Ureter (tissue), 1 donor: ENCODE results near the gene RPTOR. TPM values are rescaled to one million over a fixed set of nuclear protein-coding genes. Genes with fewer than 3 reads are reported as not detected.

Experiments
- DNase-seq: peaks from one replicate; pipeline ENCODE4 v3.0.0-alpha.2; 2020; ENCODE audit warnings: low spot score
- total RNA-seq: library from RNA; stranded (reverse); gene quantifications from one replicate; pipeline ENCODE4 v1.2.4, GENCODE V29; 2023
- donor health status: DM: yes; HTN: yes; CAD: no.

RPTOR gene
- total RNA-seq, 1 donor from 2014 or later, result 64.2 TPM

DNA sequence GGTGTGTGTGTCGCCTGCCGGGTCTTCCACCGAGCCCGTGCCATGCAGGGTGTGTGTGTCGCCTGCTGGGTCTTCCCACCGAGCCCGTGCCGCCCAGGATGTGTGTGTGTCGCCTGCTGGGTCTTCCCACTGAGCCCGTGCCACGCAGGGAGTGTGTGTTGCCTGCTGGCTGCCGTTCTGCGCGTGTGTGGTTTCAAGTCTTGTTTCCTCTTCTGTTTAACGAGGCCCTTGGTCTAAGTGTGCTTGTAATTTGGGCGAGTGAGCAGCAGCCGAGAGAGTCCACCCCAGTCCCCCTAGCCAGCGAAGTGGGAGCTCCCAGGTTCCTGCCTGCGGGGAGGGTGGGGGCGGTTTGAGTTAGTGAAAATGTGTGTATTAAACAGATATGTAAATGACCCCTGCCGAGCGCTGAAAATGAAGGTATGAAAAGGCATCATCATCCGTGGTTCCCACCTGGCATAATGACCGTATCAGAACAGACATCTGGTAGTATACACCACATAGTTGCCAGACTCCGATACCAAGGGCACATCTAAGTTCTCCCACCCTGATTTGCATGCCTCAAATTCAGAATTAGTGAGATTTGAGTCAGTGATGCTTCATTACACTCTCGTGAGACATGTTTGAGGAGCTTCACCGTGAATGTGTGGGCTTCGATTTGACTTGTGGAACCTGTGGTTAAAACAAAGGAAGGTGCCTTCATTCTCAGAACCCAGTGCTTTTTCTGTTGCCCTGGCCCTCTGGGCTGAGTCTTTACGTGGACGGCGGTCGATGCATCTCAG, 332.5 kb downstream of the RPTOR start:
- no peak for DNase-seq

DNA sequence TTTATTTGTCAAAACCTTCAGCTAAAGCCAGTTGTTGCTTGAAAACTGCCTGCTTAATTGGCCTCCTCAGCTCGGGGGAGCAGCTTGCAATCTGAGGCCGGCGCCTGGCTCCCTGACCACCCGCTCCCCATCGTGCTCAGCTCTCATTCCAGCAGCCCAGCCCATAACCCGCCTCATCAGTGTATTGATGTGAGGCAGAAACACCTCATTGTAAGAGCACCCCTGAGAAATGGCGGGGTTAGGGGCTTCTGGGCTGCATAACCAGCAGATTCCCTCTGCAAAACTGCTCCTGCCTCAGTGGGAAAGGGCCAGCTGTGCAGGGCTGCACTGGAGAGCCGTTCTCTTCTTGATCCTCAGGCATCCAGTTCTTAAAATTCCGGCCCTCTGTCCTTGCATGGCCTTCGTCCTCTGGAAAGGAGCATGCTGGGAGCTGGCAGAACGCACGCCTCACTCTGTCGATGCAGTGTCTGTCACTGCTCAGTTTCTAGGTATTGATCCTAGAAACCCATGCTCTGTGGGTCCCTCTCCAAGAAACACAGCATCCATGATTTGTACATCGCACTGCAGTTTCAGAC, 333.2 kb downstream of the RPTOR start:
- no peak for DNase-seq

- DNase-seq, result no peak
These were observed 334.5 kb downstream of the RPTOR start for GRCh38 chr17:80878876-80879722.

DNA sequence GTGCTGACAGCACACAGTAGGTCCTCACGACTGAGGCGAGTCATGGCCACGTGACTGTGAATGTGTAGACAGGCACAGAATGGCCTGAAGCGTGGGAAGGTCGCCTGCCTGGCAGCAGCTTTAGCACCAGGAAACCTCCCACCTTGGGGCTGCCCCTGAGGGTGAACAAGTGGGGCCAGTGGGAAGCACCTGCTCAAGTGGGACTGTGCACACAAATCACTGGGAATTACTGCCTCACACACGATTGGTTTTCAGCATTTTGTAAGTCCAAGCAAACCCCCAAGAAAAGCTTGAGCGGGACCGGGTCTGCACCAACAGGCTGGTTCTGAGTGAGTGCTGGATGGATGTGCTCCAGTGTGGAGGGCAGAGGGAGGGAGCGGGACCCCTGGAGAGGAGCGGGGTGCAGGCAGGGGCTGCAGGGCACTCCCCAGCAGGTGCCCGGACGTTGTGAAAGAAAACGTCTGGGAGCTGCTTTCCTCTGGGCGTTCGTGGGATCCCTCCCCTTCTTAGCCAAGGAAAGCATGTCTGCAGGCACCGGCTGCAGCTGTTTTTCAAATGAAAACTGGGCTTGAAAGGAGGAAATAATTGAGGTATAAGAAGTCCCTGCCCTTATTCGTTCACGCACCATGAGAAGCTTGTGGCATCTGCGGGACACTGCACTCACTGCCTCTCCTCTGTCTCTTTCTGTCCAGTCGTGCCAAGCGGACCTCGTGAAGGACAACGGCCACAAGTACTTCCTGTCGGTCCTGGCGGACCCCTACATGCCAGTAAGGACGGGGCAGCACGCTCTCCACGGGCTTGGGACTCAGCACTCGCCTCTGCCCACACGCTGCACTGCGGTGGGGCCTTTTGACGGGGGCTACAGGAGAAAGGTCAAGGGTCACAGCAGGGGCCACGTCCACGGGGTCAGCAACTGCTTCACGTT, 335.3 kb downstream of the RPTOR start:
- no peak for DNase-seq

- DNase-seq, result no peak
These were observed 336.0 kb downstream of the RPTOR start for GRCh38 chr17:80880648-80880985.

- DNase-seq, result no peak
These were observed 336.7 kb downstream of the RPTOR start for GRCh38 chr17:80881306-80881705.

GRCh38 chr17:80882323-80882722, 337.7 kb downstream of the RPTOR start:
- no peak for DNase-seq

GRCh38 chr17:80882926-80883685, 338.5 kb downstream of the RPTOR start:
- DNase-seq, result no peak

DNA sequence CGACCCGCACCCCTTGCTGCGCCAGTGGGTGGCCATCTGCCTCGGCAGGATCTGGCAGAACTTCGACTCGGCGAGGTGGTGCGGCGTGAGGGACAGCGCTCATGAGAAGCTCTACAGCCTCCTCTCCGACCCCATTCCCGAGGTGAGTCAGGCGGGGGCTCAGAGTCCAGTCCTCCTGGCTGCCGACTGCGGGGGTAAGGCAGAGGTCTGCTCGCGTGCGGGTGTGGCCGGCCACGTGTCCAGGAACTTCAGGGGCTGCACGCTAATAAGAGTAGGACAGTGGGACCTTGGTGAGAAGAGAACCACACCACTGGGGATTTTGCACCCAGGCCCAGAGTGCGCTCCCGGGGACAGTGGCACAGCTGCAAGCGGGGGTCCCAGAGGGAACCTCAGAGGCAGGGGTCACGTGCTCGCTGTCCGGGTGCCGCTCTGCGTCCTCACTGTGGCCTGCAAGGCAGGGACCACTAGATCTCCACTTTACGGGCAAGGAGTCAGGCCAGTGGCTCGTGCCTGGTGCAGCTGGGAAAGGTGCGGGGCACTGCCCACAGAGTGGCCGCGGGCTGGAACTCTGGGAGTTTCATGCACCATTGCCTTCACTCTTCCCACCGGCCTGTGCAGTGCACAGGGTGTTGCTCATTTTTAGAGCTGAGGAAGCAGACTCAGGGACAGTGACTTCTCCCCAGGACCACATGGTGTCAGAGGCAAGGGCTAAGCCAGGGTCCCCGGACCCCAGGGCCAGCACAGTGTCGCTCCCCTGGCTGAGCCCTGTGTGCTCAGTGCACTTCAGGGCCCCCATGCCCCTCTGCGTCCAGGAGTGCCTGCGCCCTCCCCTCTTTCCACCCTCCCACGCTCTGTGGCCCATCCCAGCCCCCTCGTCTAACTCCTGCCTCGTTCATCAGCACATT, 339.4 kb downstream of the RPTOR start:
- no peak for DNase-seq

DNA sequence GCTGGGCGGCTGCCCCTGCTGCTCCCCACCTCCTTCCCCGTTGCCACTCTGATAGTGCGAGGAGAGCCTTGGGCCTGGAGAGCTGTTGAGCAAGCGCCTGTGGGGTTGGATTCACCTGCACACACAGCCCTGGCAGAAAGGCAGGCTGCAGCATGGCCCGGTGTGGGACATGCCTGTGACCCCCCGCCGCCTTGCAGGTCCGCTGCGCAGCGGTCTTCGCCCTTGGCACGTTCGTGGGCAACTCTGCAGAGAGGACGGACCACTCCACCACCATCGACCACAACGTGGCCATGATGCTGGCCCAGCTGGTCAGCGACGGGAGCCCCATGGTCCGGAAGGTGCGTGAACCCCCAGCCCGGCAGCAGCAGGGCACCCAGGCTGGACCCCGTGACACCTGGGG, 340.2 kb downstream of the RPTOR start:
- no peak for DNase-seq

- DNase-seq, result no peak
These were observed 341.4 kb downstream of the RPTOR start for GRCh38 chr17:80885947-80886582.

DNA sequence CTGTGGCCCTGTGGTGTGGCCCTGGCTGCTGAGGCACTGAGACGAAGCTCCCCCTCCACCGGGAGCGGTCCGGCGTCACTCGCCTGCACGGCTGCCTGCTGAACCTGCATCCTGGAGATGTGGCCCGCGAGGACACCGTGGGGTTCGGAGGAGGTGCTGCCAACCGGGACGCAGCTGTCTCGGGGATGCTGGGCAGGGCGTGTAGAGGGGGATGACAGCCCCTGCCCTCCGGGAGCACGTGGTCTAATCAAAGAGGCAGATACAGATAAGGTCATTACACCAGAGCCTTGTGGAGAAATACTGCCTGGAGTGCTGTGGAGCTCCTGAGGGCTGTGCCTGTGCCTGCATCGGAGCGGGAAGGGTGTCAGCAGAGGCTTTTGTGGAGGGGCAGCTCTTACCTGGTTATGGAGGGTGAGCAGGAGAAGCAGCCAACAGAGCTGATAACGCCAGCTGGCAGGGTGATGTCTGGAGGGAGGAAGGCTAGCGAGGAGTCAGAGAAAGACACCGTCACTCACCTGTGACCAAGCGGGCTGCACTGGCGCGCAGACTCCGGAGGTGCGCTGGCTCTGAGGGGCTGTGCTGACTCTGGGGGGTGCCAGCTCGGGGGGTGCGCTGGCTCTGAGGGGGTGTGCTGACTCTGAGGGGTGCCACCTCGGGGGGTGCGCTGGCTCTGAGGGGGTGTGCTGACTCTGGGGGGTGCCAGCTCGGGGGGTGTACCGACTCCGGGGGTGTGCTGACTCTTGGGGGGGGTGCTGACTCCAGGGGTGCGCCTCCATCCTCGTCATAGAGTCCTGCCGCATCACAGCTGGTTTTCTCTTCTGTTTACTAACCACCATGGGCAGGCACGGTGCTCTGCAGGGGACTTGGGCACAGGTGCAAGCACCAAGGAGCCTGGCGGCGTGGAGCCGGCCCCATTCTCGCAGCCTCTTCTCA, 342.3 kb downstream of the RPTOR start:
- no peak for DNase-seq

DNA sequence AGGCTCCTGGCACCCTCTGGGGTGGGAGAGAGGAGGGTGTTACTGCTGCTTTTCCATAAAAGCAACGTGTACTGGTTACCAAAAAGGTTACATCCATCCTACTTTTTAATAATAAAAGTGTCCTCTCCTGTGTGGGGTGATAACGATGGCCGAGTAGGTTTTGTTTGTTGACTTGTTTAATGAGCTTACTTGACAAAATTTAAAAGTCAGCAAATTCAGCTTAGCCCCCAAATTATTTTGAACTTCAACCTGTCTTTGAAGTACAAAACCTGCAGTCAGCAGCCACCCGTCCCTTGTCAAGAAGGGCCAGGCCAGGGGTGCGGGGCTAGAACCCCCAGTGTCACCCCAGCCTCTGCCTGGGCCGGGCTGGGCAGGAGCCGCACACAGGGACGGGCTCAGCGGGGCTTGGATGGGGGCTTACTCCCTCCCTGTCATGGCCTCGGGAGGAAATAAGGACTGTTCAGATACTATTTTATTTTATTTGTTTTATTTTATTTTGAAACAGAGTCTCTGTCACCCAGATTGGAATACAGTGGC, 343.1 kb downstream of the RPTOR start:
- no peak for DNase-seq

GRCh38 chr17:80888276-80889160, 343.9 kb downstream of the RPTOR start:
- DNase-seq, result no peak

GRCh38 chr17:80889231-80890195, 344.9 kb downstream of the RPTOR start:
- DNase-seq, result no peak
